ENCODE data around the gene SCUBE2. TPM values are rescaled to one million over a fixed set of nuclear protein-coding genes. Genes with fewer than 3 reads are reported as not detected.

SCUBE2 gene
- total and polyA plus RNA-seq, 2 donors (not counting 1 experiment from before 2014, with no cell fraction given): 0.61 to 1.8 TPM

- no peak overlapping the region for H3K9ac ChIP-seq (ENCODE audit: insufficient read depth, low read length)
- peaks cover 6% of the 10 kb centered on the region for H3K4me1 ChIP-seq (ENCODE audit: control insufficient read depth, extremely low read depth, insufficient read depth, low read length)
- no peak overlapping the region for H3K27ac ChIP-seq (ENCODE audit: insufficient read depth, low read length)
- no peaks in the 10 kb centered on the region for H4K20me1 ChIP-seq (ENCODE audit: control insufficient read depth, extremely low read depth, insufficient read depth, low read length)
- TF ChIP-seq EZH2 (IDR thresholded peaks at IDR 0.05; ENCODE audit: low read length, missing control alignments) (no peak), CTCF (conservative IDR thresholded peaks at IDR 0.05 in 1 of 2, IDR thresholded peaks at IDR 0.05 in 1 of 2; ENCODE audit: low read depth in 1 of 2, low read length in 2 of 2) (peak; percentile 96 to 98)
- no peaks in the 10 kb centered on the region for H3K27me3 ChIP-seq (ENCODE audit: control insufficient read depth, insufficient read depth, low read length)
- peak; percentile 54 to 69 for DNase-seq (ENCODE audit: low read depth in 2 of 2)
- H3K9me3 ChIP-seq (ENCODE audit: control insufficient read depth, insufficient read depth, low read depth, low read length): no peaks in the 10 kb centered on the region
- no peaks in the 10 kb centered on the region for H3K79me2 ChIP-seq (ENCODE audit: control insufficient read depth, insufficient read depth, low read length)
- no peak overlapping the region for H2AFZ ChIP-seq (ENCODE audit: low read length)
- H3K4me2 ChIP-seq (ENCODE audit: extremely low read depth, insufficient read depth, low read length): no peak overlapping the region
- H3K4me3 ChIP-seq (replicated peaks in 1 of 4; ENCODE audit: control extremely low read depth in 1 of 4, insufficient read depth in 1 of 4, low read depth in 3 of 4, low read length in 4 of 4): no peak overlapping the region
- peaks cover 4% of the 10 kb centered on the region for H3K36me3 ChIP-seq (ENCODE audit: control insufficient read depth, insufficient read depth, low read length)
Measured at GRCh38 chr11:9137293-9138132, 46.1 kb upstream of the SCUBE2 start.

GRCh38 chr11:9136741-9137140, 45.3 kb upstream of the SCUBE2 start:
- Histone ChIP-seq H3K9ac (ENCODE audit: insufficient read depth, low read length) (no peak overlapping the region), H2AFZ (ENCODE audit: low read length) (no peak overlapping the region), H3K4me1 (ENCODE audit: control insufficient read depth, extremely low read depth, insufficient read depth, low read length) (peaks cover 6% of the 10 kb centered on the region), H3K79me2 (ENCODE audit: control insufficient read depth, insufficient read depth, low read length) (no peaks in the 10 kb centered on the region), H3K27me3 (ENCODE audit: control insufficient read depth, insufficient read depth, low read length) (no peaks in the 10 kb centered on the region), H4K20me1 (ENCODE audit: control insufficient read depth, extremely low read depth, insufficient read depth, low read length) (no peaks in the 10 kb centered on the region), H3K9me3 (ENCODE audit: control insufficient read depth, insufficient read depth, low read depth, low read length) (no peaks in the 10 kb centered on the region), H3K4me2 (ENCODE audit: extremely low read depth, insufficient read depth, low read length) (no peak overlapping the region), H3K4me3 (replicated peaks in 1 of 4; ENCODE audit: control extremely low read depth in 1 of 4, insufficient read depth in 1 of 4, low read depth in 3 of 4, low read length in 4 of 4) (no peak overlapping the region), H3K27ac (ENCODE audit: insufficient read depth, low read length) (no peak overlapping the region), H3K36me3 (ENCODE audit: control insufficient read depth, insufficient read depth, low read length) (peaks cover 4% of the 10 kb centered on the region)
- TF ChIP-seq CTCF (conservative IDR thresholded peaks at IDR 0.05 in 1 of 2, IDR thresholded peaks at IDR 0.05 in 1 of 2; ENCODE audit: low read depth in 1 of 2, low read length in 2 of 2): no peak
- no peak for TF ChIP-seq EZH2 (IDR thresholded peaks at IDR 0.05; ENCODE audit: low read length, missing control alignments)
- DNase-seq (ENCODE audit: low read depth in 2 of 2): no peak

GRCh38 chr11:9133956-9134355, 42.6 kb upstream of the SCUBE2 start:
- H3K27me3 ChIP-seq (ENCODE audit: control insufficient read depth, insufficient read depth, low read length): no peaks in the 10 kb centered on the region
- H3K79me2 ChIP-seq (ENCODE audit: control insufficient read depth, insufficient read depth, low read length): no peaks in the 10 kb centered on the region
- no peaks in the 10 kb centered on the region for H3K4me1 ChIP-seq (ENCODE audit: control insufficient read depth, extremely low read depth, insufficient read depth, low read length)
- no peak overlapping the region for H3K4me2 ChIP-seq (ENCODE audit: extremely low read depth, insufficient read depth, low read length)
- no peak overlapping the region for H3K4me3 ChIP-seq (replicated peaks in 1 of 4; ENCODE audit: control extremely low read depth in 1 of 4, insufficient read depth in 1 of 4, low read depth in 3 of 4, low read length in 4 of 4)
- TF ChIP-seq EZH2 (IDR thresholded peaks at IDR 0.05; ENCODE audit: low read length, missing control alignments) (no peak), CTCF (conservative IDR thresholded peaks at IDR 0.05 in 1 of 2, IDR thresholded peaks at IDR 0.05 in 1 of 2; ENCODE audit: low read depth in 1 of 2, low read length in 2 of 2) (no peak)
- peaks cover 1% of the 10 kb centered on the region for H4K20me1 ChIP-seq (ENCODE audit: control insufficient read depth, extremely low read depth, insufficient read depth, low read length)
- H3K27ac ChIP-seq (ENCODE audit: insufficient read depth, low read length): no peak overlapping the region
- H3K9ac ChIP-seq (ENCODE audit: insufficient read depth, low read length): no peak overlapping the region
- H2AFZ ChIP-seq (ENCODE audit: low read length): no peak overlapping the region
- H3K36me3 ChIP-seq (ENCODE audit: control insufficient read depth, insufficient read depth, low read length): no peaks in the 10 kb centered on the region
- H3K9me3 ChIP-seq (ENCODE audit: control insufficient read depth, insufficient read depth, low read depth, low read length): no peaks in the 10 kb centered on the region
- no peak for DNase-seq (ENCODE audit: low read depth in 2 of 2)
